Naive thymus-derived CD8-positive, alpha-beta T cell (primary cell): ENCODE results near the gene TIMM17B. TPM values are rescaled to one million over a fixed set of nuclear protein-coding genes. Genes with fewer than 3 reads are reported as not detected.

Experiments
- ATAC-seq, 2 donors: fragments of 150-1000 bp; cut with Tn5 transposase in 1 of 2; sonication (Bioruptor Pico), chemical (Tn5 transposase) in 1 of 2; 1 replicate in 1 of 2; 2 replicates in 1 of 2; pipeline ENCODE4 v1.10.0; 2021; ENCODE audit warnings: mild to moderate bottlenecking in 2 of 2, moderate library complexity in 2 of 2
- POLR2A ChIA-PET: fragments of 350-600 bp; sonication (Branson Sonifier 250); formaldehyde crosslinking; loops from one replicate; lab custom pipeline; 2021; ENCODE audit warnings: antibody characterized with exemption; lab: Charles Lee
- DNase-seq, 10 donors: peaks; one replicate each; pipeline versions ENCODE4 v3.0.0 to v3.0.0-alpha.2; 2020 to 2022
- H3K27ac Mint-ChIP-seq, 10 donors: one replicate each; pipeline ENCODE4 v1.8.0; 2020 to 2022; ENCODE audit warnings: mild to moderate bottlenecking in 10 of 10, mixed read lengths in 10 of 10, moderate library complexity in 4 of 10, inconsistent platforms in 1 of 10
- H3K27me3 Mint-ChIP-seq, 5 donors: one replicate each; pipeline ENCODE4 v1.8.0; 2021 to 2022; ENCODE audit warnings: mixed read lengths in 5 of 5
- H3K36me3 Mint-ChIP-seq, 3 donors: one replicate each; pipeline ENCODE4 v1.8.0; 2020 to 2022; ENCODE audit warnings: mixed read lengths in 3 of 3, mild to moderate bottlenecking in 2 of 3, inconsistent platforms in 1 of 3
- H3K4me1 Mint-ChIP-seq, 4 donors: one replicate each; pipeline ENCODE4 v1.8.0; 2021 to 2022; ENCODE audit warnings: mixed read lengths in 4 of 4
- H3K4me3 Mint-ChIP-seq, 10 donors: one replicate each; pipeline ENCODE4 v1.8.0; 2020 to 2022; ENCODE audit warnings: mild to moderate bottlenecking in 10 of 10, mixed read lengths in 10 of 10, moderate library complexity in 6 of 10, inconsistent platforms in 1 of 10
- H3K9me3 Mint-ChIP-seq, 9 donors: one replicate each; pipeline ENCODE4 v1.8.0; 2020 to 2022; ENCODE audit warnings: mixed read lengths in 9 of 9, mild to moderate bottlenecking in 3 of 9, inconsistent platforms in 1 of 9, moderate library complexity in 1 of 9
- polyA plus RNA-seq, 3 donors: library from polyadenylated mRNA; unstranded; fragments of 300-500 nt; fragmentation: Illumina TruSeq; gene quantifications; one replicate each; pipeline ENCODE4 v1.2.3, GENCODE V29; 2021
- total RNA-seq, 8 experiments: library from RNA in 2 of 8; stranded (reverse) in 2 of 8; gene quantifications; one replicate each; pipeline ENCODE4 v1.2.3 and lab custom pipeline; 2021 to 2026

The TIMM17B gene
- total and polyA plus RNA-seq, 5 experiments from 2014 or later = 41.2 to 59.1 (median 52.9) TPM

DNA sequence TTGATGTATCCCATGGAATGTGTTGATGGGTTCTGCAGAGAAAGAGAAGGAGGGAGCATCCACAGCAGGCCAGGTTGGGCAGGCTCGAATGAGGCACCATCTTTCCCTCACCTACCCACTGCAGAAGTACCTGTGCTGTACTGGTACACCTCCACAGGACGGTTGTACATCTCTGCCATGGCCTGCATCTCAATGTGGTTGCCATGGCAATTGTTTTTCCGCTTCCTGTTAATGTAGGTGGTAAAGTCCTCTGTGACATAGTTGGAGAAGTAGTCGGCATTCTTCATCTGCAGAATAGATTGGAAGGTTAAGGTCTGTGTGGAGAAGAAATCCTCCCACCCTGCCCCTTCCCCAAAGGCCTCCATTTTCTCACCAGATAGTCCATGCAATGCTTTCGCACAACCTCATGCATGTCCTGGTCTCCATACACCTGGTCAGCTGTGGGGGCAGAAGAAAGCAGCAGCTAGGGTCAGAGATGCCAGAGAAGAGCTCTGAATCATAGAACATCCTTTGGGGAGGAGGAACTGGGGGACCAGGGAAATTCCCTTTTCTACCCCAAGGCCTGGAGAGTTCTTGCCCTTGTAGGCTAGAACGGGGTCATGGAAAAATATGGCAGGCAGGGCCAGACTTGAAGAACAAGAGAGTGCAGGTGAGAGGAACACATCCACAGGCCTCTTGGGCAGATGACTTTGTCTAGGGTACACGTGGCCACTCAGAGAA, 37.2 kb upstream of the TIMM17B start:
- peak overlapping the region in 9 of 10 donors; percentile 28 to 72 (median 56) for H3K4me3 Mint-ChIP-seq
- H3K27ac Mint-ChIP-seq = peak overlapping the region; percentile 87 to 99 (median 98)
- peak; percentile 17 to 18 for ATAC-seq
- H3K36me3 Mint-ChIP-seq = peaks cover 5 to 40% (median 24%) of the 10 kb centered on the region in 3 donors
- no peaks in the 10 kb centered on the region for H3K27me3 Mint-ChIP-seq
- peaks cover 0 to 6% (median 0%) of the 10 kb centered on the region in 9 donors for H3K9me3 Mint-ChIP-seq
- peaks cover 28 to 65% (median 60%) of the 10 kb centered on the region in 4 donors for H3K4me1 Mint-ChIP-seq
- POLR2A ChIA-PET = interaction anchor here (0.6 to 13.3 kb wide), 3 partner anchors 12 to 225 kb away, joined by 3 to 276 read pairs (median 5); partner anchors contain the start of gene PIM2
- peak in 6 of 10 donors; percentile 41 to 74 (median 64) for DNase-seq

DNA sequence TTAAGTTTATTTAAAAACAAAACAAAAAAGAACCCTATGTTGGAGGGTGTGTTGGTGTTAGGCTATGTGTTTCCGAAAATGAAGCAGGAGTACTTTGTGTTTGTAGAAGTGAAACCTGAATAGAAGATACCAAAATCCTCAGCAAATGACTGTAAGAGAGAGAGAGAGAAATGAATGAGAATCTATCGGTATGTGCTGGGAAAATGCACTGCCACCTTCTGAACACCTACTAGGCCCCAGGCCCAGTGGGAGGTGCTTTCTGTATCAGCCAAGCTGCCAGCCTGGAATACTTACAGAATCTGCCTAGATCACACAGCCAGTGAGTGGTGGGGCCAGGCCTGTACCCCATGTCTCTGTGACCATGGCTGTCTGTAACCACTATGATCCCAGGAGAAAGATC, 36.2 kb upstream of the TIMM17B start:
- DNase-seq (no peak), ATAC-seq (no peak)
- H3K9me3 Mint-ChIP-seq = peaks cover 0 to 6% (median 0%) of the 10 kb centered on the region in 9 donors
- H3K27me3 Mint-ChIP-seq = no peaks in the 10 kb centered on the region
- peaks cover 5 to 44% (median 24%) of the 10 kb centered on the region in 3 donors for H3K36me3 Mint-ChIP-seq
- POLR2A ChIA-PET = interaction anchor here (1.1 to 13.3 kb wide), 2 partner anchors 11 to 17 kb away, joined by 3 to 276 read pairs; partner anchors contain the start of gene PIM2
- H3K27ac Mint-ChIP-seq = peak overlapping the region; percentile 87 to 99 (median 98)
- H3K4me3 Mint-ChIP-seq = peak overlapping the region in 8 of 10 donors; percentile 10 to 72 (median 41)
- H3K4me1 Mint-ChIP-seq = peaks cover 19 to 56% (median 50%) of the 10 kb centered on the region in 4 donors

DNA sequence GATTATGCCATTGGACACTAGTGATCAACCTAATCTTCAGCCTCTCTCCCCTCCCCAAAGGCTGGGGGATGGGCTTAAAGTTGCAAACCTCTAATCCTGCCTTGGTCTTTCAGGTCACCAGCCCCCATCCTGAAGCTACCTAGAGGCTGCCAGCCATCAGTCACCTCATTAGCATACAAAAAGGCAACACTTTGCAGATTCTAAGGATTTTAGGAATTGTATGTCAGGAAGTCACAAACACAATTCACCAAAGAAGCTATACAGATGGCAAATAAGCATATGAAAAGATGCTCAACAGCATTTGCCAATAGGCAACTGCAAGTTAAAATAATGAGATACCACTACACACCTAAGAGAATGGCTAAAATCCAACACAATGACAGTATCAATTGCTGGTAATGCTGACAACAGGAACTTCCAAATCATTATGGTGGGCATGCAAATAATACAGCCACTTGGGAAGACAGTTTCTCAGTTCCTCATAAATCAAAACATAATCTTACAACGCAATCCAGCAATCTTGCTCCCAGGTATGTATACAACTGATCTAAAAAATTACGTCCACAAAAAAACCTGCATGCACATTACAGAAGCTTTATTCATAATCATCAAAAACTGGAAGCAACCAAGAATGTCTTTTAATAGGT, 30.3 kb upstream of the TIMM17B start:
- POLR2A ChIA-PET = interaction anchor here (0.6 to 11.5 kb wide), 3 partner anchors 8 to 74 kb away, joined by 4 to 276 read pairs (median 5); partner anchors contain the start of gene GRIPAP1
- ATAC-seq (no peak), DNase-seq (no peak)
- Mint-ChIP-seq H3K27ac (peak overlapping the region in 3 of 10 donors; percentile 17 to 48 (median 17)), H3K9me3 (no peaks in the 10 kb centered on the region), H3K4me3 (no peak overlapping the region), H3K4me1 (peaks cover 9 to 41% (median 24%) of the 10 kb centered on the region in 4 donors), H3K36me3 (peaks cover 0 to 48% (median 19%) of the 10 kb centered on the region in 3 donors), H3K27me3 (no peaks in the 10 kb centered on the region)

- H3K4me3 Mint-ChIP-seq = no peak overlapping the region
- ATAC-seq = no peak
- POLR2A ChIA-PET = interaction anchor here (0.6 to 11.5 kb wide), 3 partner anchors 7 to 75 kb away, joined by 4 to 276 read pairs (median 5); partner anchors contain the start of gene GRIPAP1
- peak overlapping the region in 1 of 10 donors; percentile 34 for H3K27ac Mint-ChIP-seq
- no peaks in the 10 kb centered on the region for H3K27me3 Mint-ChIP-seq
- H3K9me3 Mint-ChIP-seq = no peaks in the 10 kb centered on the region
- peaks cover 0 to 49% (median 20%) of the 10 kb centered on the region in 3 donors for H3K36me3 Mint-ChIP-seq
- H3K4me1 Mint-ChIP-seq = peaks cover 9 to 44% (median 25%) of the 10 kb centered on the region in 4 donors
- no peak for DNase-seq
These were observed 29.6 kb upstream of the TIMM17B start for GRCh38 chrX:48927123-48927522.

- no peaks in the 10 kb centered on the region for H3K27me3 Mint-ChIP-seq
- peak overlapping the region; percentile 61 to 91 (median 80) for H3K27ac Mint-ChIP-seq
- peaks cover 0 to 39% (median 15%) of the 10 kb centered on the region in 3 donors for H3K36me3 Mint-ChIP-seq
- peaks cover 18 to 67% (median 44%) of the 10 kb centered on the region in 4 donors for H3K4me1 Mint-ChIP-seq
- DNase-seq (no peak), ATAC-seq (no peak)
- POLR2A ChIA-PET = interaction anchor here (11.5 kb wide), 1 partner anchor 15 kb away, joined by 276 read pairs; no protein-coding TSS in a partner anchor
- H3K4me3 Mint-ChIP-seq = peak overlapping the region in 7 of 10 donors; percentile 31 to 58 (median 52)
- H3K9me3 Mint-ChIP-seq = no peaks in the 10 kb centered on the region
These were observed 26.7 kb upstream of the TIMM17B start for GRCh38 chrX:48924270-48924669.

DNA sequence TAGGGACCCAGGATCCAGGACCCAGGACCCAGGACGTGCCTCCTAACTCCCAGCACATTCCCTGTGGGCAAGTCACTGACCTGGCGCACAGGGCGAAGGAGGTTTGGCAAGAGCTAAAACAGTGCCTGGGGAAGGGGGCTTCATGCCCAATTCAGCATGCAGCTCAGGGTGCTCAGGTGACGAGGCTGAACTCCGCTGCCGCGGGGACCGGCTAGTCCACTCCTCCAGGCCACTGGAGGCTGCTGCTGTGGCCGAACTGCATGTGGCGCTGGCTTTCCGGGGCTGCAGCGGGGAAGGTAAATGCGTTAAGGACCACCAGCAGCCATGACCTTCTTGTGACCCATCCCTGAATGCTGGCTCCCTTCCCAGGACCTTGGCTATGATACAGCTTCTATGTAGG, 26.2 kb upstream of the TIMM17B start:
- peaks cover 0 to 40% (median 15%) of the 10 kb centered on the region in 3 donors for H3K36me3 Mint-ChIP-seq
- POLR2A ChIA-PET = interaction anchor here (6.3 to 11.5 kb wide), 2 partner anchors 15 to 34 kb away, joined by 37 to 276 read pairs; partner anchors contain the start of gene OTUD5
- H3K27me3 Mint-ChIP-seq = no peaks in the 10 kb centered on the region
- no peaks in the 10 kb centered on the region for H3K9me3 Mint-ChIP-seq
- DNase-seq = no peak
- peaks cover 18 to 67% (median 44%) of the 10 kb centered on the region in 4 donors for H3K4me1 Mint-ChIP-seq
- H3K27ac Mint-ChIP-seq = peak overlapping the region; percentile 61 to 91 (median 80)
- H3K4me3 Mint-ChIP-seq = peak overlapping the region in 2 of 10 donors; percentile 49 to 57
- ATAC-seq = no peak

GRCh38 chrX:48920718-48921104, 23.1 kb upstream of the TIMM17B start:
- POLR2A ChIA-PET = interaction anchor here (0.7 to 11.5 kb wide), 6 partner anchors 9 to 119 kb away, joined by 3 to 276 read pairs (median 10); partner anchors contain the start of genes HDAC6, OTUD5 and SLC35A2
- H3K4me3 Mint-ChIP-seq = peak overlapping the region; percentile 95 to 99 (median 98)
- DNase-seq = no peak
- H3K27me3 Mint-ChIP-seq = peaks cover 0 to 2% (median 0%) of the 10 kb centered on the region in 5 donors
- H3K27ac Mint-ChIP-seq = peak overlapping the region; percentile 87 to 99 (median 97)
- peaks cover 11 to 54% (median 31%) of the 10 kb centered on the region in 3 donors for H3K36me3 Mint-ChIP-seq
- no peaks in the 10 kb centered on the region for H3K9me3 Mint-ChIP-seq
- no peak for ATAC-seq
- peaks cover 20 to 60% (median 39%) of the 10 kb centered on the region in 4 donors for H3K4me1 Mint-ChIP-seq

- Mint-ChIP-seq H3K9me3 (no peaks in the 10 kb centered on the region), H3K27me3 (peaks cover 0 to 2% (median 0%) of the 10 kb centered on the region in 5 donors), H3K4me3 (peak overlapping the region; percentile 95 to 99 (median 98)), H3K4me1 (peaks cover 20 to 61% (median 40%) of the 10 kb centered on the region in 4 donors), H3K27ac (peak overlapping the region; percentile 87 to 99 (median 97)), H3K36me3 (peaks cover 11 to 55% (median 26%) of the 10 kb centered on the region in 3 donors)
- DNase-seq = peak in 6 of 10 donors; percentile 31 to 68 (median 46)
- POLR2A ChIA-PET = interaction anchor here (0.8 to 11.5 kb wide), 8 partner anchors 8 to 118 kb away, joined by 3 to 276 read pairs (median 8); partner anchors contain the start of genes HDAC6, OTUD5, PQBP1 and TIMM17B
- ATAC-seq = peak; percentile 7 to 18
These were observed 22.6 kb upstream of the TIMM17B start for GRCh38 chrX:48919947-48920717.

- peak overlapping the region; percentile 87 to 99 (median 97) for H3K27ac Mint-ChIP-seq
- H3K4me1 Mint-ChIP-seq = peaks cover 18 to 66% (median 44%) of the 10 kb centered on the region in 4 donors
- peaks cover 0 to 2% (median 0%) of the 10 kb centered on the region in 5 donors for H3K27me3 Mint-ChIP-seq
- no peaks in the 10 kb centered on the region for H3K9me3 Mint-ChIP-seq
- ATAC-seq (peak; percentile 21 to 25), DNase-seq (peak in 6 of 10 donors; percentile 25 to 71 (median 46))
- POLR2A ChIA-PET = interaction anchor here (0.6 to 11.5 kb wide), 9 partner anchors 8 to 38 kb away, joined by 3 to 276 read pairs (median 7); partner anchors contain the start of genes OTUD5, PQBP1 and TIMM17B
- peak overlapping the region; percentile 95 to 99 (median 98) for H3K4me3 Mint-ChIP-seq
- H3K36me3 Mint-ChIP-seq = peaks cover 11 to 61% (median 24%) of the 10 kb centered on the region in 3 donors
These were observed 21.8 kb upstream of the TIMM17B start for GRCh38 chrX:48919360-48919841.

DNA sequence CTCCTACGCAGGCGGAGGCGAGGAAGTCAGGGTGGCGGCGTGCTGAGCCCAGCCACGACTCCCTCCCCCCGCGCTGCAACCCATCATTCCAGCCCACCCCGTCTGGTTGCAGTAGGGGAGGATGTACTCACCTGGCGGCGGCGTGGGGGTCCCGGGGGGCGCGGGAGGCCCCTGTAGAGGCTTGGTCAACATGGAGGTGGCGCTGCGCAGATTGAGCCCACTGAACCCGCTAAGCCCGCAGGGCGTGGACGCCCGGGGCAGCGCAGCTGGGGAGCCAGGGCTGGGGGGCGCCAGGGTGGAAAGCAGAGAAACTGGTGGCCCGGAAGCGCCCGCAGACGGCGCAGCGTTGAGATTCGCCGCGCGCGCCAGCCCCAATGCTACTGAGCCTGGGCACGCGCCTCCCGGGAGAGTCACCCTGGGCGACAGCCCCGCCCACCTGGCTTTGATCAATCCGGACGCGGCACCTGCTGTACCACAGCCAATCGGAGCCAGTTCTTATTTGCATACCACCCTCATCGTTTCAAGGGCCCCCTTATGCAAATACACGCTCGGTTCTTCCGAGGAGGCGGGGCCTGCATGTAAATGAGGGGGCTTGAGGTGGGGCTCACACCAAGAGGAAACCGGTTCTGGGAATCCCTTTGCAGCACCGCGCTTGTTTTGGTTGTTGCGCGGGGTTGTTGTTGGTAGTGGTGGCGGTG, 21.2 kb upstream of the TIMM17B start, which contains the start of gene PIM2:
TSS of gene PIM2 (minus strand) at position 382 of the 698 bp plus-strand sequence. CDS start at position 192, 190 bp downstream.
- DNase-seq (peak; percentile 84 to 97 (median 91)), ATAC-seq (peak; percentile 73 to 75)
- H3K4me1 Mint-ChIP-seq = peaks cover 14 to 67% (median 45%) of the 10 kb centered on the region in 4 donors
- H3K27me3 Mint-ChIP-seq = peaks cover 0 to 2% (median 0%) of the 10 kb centered on the region in 5 donors
- POLR2A ChIA-PET = interaction anchor here (0.6 to 11.5 kb wide), 9 partner anchors 8 to 287 kb away, joined by 3 to 276 read pairs (median 7); partner anchors contain the start of genes OTUD5, PQBP1 and TIMM17B
- peak within 1 kb of the TSS; percentile 87 to 99 (median 97) for H3K27ac Mint-ChIP-seq
- peaks cover 11 to 61% (median 21%) of the 10 kb centered on the region in 3 donors for H3K36me3 Mint-ChIP-seq
- H3K9me3 Mint-ChIP-seq = no peaks in the 10 kb centered on the region
- H3K4me3 Mint-ChIP-seq = peak within 1 kb of the TSS; percentile 95 to 99 (median 98)
